ENCODE measurements around the gene IFNW1.

GRCh38 chr9:21121595-21122251 lies 19.9 kb downstream of the IFNW1 start:
- no peak for TF ChIP-seq EZH2 (IDR thresholded peaks at IDR 0.05; ENCODE audit: insufficient read depth, poor library complexity, severe bottlenecking)
- no peak for TF ChIP-seq EZH2phosphoT487 (IDR thresholded peaks at IDR 0.05; ENCODE audit: insufficient read depth, low read depth)
